OCI-LY1 (cell line): ENCODE measurements around the gene ALG9.

Source experiments
- CTCF ChIP-seq: fragments of 200-600 bp; sonication (generic), shearing (Covaris generic); IDR thresholded peaks from 2 replicates; pipeline ENCODE4 v1.5.1; 2017; ENCODE audit warnings: mild to moderate bottlenecking, antibody characterized with exemption, low read length, moderate library complexity, mixed read lengths
- EZH2 ChIP-seq: fragments of 200-600 bp; sonication (generic), shearing (Covaris generic); IDR thresholded peaks from 2 replicates; pipeline ENCODE4 v1.8.0; 2017; ENCODE audit warnings: borderline replicate concordance, mixed run types, mild to moderate bottlenecking, antibody characterized with exemption, low read length, moderate library complexity, mixed read lengths

DNA sequence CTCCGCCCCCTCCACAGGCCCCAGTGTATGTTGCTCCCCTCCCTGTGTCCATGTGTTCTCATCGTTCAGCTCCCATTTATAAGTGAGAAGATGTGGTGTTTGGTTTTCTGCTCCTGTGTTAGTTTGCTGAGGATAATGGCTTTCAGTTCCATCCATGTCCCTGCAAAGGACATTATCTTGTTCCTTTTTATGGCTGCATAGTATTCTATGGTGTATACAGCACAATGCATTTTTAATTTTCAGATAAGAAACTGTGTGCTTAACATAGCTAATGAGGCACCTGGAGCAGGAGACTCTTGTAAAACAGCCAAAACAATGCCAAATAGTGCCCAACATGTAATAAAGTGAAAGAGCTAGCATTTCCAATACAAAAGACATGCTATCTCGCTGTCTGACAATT is 21.8 kb downstream of the ALG9 start:
- TF ChIP-seq CTCF (no peak), EZH2 (no peak)
